ENCODE data around the gene FAM228A.

FAM228A gene

GRCh38 chr2:24237313-24237712 is 62.5 kb downstream of the FAM228A start:
- Histone ChIP-seq H3K36me3 (ENCODE audit: control insufficient read depth in 2 of 2, insufficient read depth in 1 of 2, low read length in 2 of 2) (peaks cover 0 to 3% of the 10 kb centered on the region in 2 experiments; a peak in 1 of 3 replicates), H3K4me1 (ENCODE audit: control insufficient read depth, insufficient read depth, low read length) (peaks cover 4% of the 10 kb centered on the region), H3K4me3 (ENCODE audit: low read depth, low read length) (no peak overlapping the region), H3K27ac (ENCODE audit: extremely low read depth, low read depth, low read length) (no peak overlapping the region), H3K9me3 (ENCODE audit: control insufficient read depth, insufficient read depth, low read depth, low read length) (no peaks in the 10 kb centered on the region)
- CTCF ChIA-PET, result no interaction called here
- TF ChIP-seq ZNF621 (tag by site-specific recombination; IDR thresholded peaks at IDR 0.05), result no peak
- no peak for TF ChIP-seq ZBTB7A (tag by site-specific recombination; IDR thresholded peaks at IDR 0.05; ENCODE audit: low read depth)
- TF ChIP-seq ZNF266 (tag by site-specific recombination; IDR thresholded peaks at IDR 0.05; ENCODE audit: low read depth), result no peak
- TF ChIP-seq ZSCAN18 (tag by site-specific recombination; IDR thresholded peaks at IDR 0.05), result no peak
- TF ChIP-seq WT1 (tag by site-specific recombination; IDR thresholded peaks at IDR 0.05), result no peak
- TF ChIP-seq ZNF280D (tag by site-specific recombination; IDR thresholded peaks at IDR 0.05), result no peak
- no peak for TF ChIP-seq REPIN1 (tag by site-specific recombination; IDR thresholded peaks at IDR 0.05; ENCODE audit: low read depth)
- no peak for TF ChIP-seq ZNF398 (tag by site-specific recombination; IDR thresholded peaks at IDR 0.05)
- TF ChIP-seq ZNF121 (tag by site-specific recombination; IDR thresholded peaks at IDR 0.05), result no peak
- no peak for TF ChIP-seq ZNF214 (tag by site-specific recombination; IDR thresholded peaks at IDR 0.05; ENCODE audit: borderline replicate concordance)
- TF ChIP-seq ZNF596 (tag by site-specific recombination; IDR thresholded peaks at IDR 0.05), result no peak
- TF ChIP-seq ZNF670 (tag by site-specific recombination; IDR thresholded peaks at IDR 0.05; ENCODE audit: low read depth), result no peak
- no peak for TF ChIP-seq ZBTB21 (tag by site-specific recombination; IDR thresholded peaks at IDR 0.05)
- no peak for TF ChIP-seq ZBTB11 (tag by site-specific recombination; conservative IDR thresholded peaks at IDR 0.05; ENCODE audit: low read depth)
- POLR2A ChIA-PET, result no interaction called here

GRCh38 chr2:24238158-24238557 is 63.3 kb downstream of the FAM228A start:
- TF ChIP-seq MZF1 (tag by site-specific recombination; IDR thresholded peaks at IDR 0.05; ENCODE audit: borderline replicate concordance) (no peak), ZNF10 (tag by site-specific recombination; IDR thresholded peaks at IDR 0.05) (0 out of 2 replicates have a peak, but pooled peaks have one; percentile 49)
- Histone ChIP-seq H3K4me3 (ENCODE audit: low read depth, low read length) (no peak overlapping the region), H3K4me1 (ENCODE audit: control insufficient read depth, insufficient read depth, low read length) (peaks cover 4% of the 10 kb centered on the region), H3K36me3 (ENCODE audit: control insufficient read depth in 2 of 2, insufficient read depth in 1 of 2, low read length in 2 of 2) (peaks cover 0 to 3% of the 10 kb centered on the region in 2 experiments; a peak in 1 of 3 replicates), H3K27ac (ENCODE audit: extremely low read depth, low read depth, low read length) (no peak overlapping the region), H3K9me3 (ENCODE audit: control insufficient read depth, insufficient read depth, low read depth, low read length) (no peaks in the 10 kb centered on the region)
- ChIA-PET CTCF (no interaction called here), POLR2A (no interaction called here)

Data from HEK293 (cell line).